ENCODE data around the gene SDF4. TPM values are rescaled to one million over a fixed set of nuclear protein-coding genes. Genes with fewer than 3 reads are reported as not detected.
"Not testable (repeated sequence)": the region's sequence is repeated elsewhere in the genome, so short reads cannot be mapped to it uniquely, and the experiment has no call there.

The SDF4 gene
- total and polyA plus RNA-seq, 7 donors = 33.0 to 181 (median 79.6) TPM

GRCh38 chr1:1198423-1199140 lies 33.2 kb downstream of the SDF4 start:
- Histone ChIP-seq H3K36me3 (no peaks in the 10 kb centered on the region), H3K27me3 (peaks cover 5 to 23% (median 8%) of the 10 kb centered on the region in 3 donors), H3K27ac (no peak overlapping the region), H3K4me3 (no peak overlapping the region), H3K9me3 (peaks cover 0 to 6% (median 4%) of the 10 kb centered on the region in 4 donors), H3K4me1 (peaks cover 0 to 10% (median 10%) of the 10 kb centered on the region in 4 donors)
- TF ChIP-seq POLR2AphosphoS5 (IDR thresholded peaks at IDR 0.05) = no peak
- no peak for TF ChIP-seq POLR2A (IDR thresholded peaks at IDR 0.05)
- no peak for TF ChIP-seq EP300 (IDR thresholded peaks at IDR 0.05)
- TF ChIP-seq, protein P1, sequence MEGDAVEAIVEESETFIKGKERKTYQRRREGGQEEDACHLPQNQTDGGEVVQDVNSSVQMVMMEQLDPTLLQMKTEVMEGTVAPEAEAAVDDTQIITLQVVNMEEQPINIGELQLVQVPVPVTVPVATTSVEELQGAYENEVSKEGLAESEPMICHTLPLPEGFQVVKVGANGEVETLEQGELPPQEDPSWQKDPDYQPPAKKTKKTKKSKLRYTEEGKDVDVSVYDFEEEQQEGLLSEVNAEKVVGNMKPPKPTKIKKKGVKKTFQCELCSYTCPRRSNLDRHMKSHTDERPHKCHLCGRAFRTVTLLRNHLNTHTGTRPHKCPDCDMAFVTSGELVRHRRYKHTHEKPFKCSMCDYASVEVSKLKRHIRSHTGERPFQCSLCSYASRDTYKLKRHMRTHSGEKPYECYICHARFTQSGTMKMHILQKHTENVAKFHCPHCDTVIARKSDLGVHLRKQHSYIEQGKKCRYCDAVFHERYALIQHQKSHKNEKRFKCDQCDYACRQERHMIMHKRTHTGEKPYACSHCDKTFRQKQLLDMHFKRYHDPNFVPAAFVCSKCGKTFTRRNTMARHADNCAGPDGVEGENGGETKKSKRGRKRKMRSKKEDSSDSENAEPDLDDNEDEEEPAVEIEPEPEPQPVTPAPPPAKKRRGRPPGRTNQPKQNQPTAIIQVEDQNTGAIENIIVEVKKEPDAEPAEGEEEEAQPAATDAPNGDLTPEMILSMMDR (IDR thresholded peaks at IDR 0.05) = no peak
- DNase-seq = no peak
- intact Hi-C loops (cut with DNase I) = no loop called here
- 74 to 83% methylated on average over 23 of the region's 23 CpGs for WGBS, 2 donors

DNA sequence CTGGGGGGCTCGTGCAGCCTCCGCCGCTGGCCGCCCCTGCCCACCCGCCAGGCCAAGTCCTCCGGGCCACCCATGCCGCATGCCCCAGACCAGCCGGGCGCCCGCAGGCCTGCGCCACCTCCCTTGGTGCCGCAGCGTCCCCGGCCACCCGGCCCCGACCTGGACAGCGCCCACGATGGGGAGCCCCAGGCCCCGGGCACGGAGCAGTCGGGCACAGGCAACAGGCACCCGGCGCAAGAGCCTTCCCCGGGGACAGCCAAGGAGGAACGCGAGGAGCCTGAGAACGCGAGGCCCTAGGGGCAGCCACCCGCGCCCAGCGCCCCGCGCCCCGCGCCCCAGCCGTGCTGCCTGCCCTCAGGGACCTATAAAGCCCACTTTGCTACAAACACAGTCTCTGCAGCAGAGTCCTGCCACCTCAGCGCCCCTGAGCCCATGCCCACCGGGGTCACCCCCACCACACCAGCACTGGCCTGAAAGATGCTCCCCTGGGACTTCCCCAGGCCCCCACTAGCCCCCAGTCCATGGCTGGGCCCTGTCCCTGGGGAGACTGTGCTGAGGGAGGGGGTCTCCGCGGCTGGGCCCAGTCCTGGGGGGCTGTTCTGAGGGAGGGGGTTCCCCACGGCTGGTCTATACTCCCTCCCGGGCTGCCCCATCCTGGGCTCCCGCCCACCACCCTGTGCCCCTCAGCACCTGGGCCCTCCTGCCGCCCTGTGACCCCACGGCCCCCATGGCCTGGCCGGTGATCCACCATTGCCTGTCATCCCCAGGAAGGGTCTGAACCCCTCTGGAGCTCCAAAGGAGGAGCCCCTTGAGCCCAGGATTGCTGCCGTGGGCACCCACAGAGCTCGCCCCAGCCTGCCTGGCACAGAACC lies 34.0 kb downstream of the SDF4 start:
- no peak for DNase-seq
- 92% methylated on average over 48 of the region's 48 CpGs for WGBS, 2 donors
- intact Hi-C loops (cut with DNase I) = no loop called here
- no peaks in the 10 kb centered on the region for H3K36me3 ChIP-seq
- no peak overlapping the region for H3K27ac ChIP-seq
- peaks cover 0 to 10% (median 10%) of the 10 kb centered on the region in 4 donors for H3K4me1 ChIP-seq
- H3K4me3 ChIP-seq = no peak overlapping the region
- TF ChIP-seq, protein P1 (IDR thresholded peaks at IDR 0.05) = no peak
- TF ChIP-seq POLR2AphosphoS5 (IDR thresholded peaks at IDR 0.05) (no peak), EP300 (IDR thresholded peaks at IDR 0.05) (no peak), POLR2A (IDR thresholded peaks at IDR 0.05) (no peak)
- H3K9me3 ChIP-seq = peaks cover 0 to 6% (median 4%) of the 10 kb centered on the region in 4 donors
- H3K27me3 ChIP-seq = peaks cover 3 to 16% (median 5%) of the 10 kb centered on the region in 3 donors

DNA sequence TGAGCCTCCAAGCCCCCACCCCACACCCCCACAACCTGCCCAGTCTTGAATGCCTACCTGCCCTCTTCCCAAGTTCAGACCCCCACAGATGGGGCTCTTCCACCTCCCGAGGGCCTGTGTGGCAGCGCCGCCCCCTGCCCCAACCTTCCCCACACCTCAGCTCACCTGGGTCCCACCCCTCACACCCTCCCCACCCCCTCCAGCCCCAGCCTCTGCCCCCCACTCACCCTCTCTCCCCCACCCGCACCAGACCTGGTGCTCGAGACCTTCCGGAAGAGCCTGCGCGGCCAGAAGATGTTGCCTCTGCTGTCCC lies 34.7 kb downstream of the SDF4 start:
- intact Hi-C loops (cut with DNase I) = no loop called here
- H3K27ac ChIP-seq = no peak overlapping the region
- 92 to 93% methylated on average over 8 of the region's 8 CpGs for WGBS, 2 donors
- no peak for TF ChIP-seq POLR2AphosphoS5 (IDR thresholded peaks at IDR 0.05)
- no peak for TF ChIP-seq POLR2A (IDR thresholded peaks at IDR 0.05)
- TF ChIP-seq EP300 (IDR thresholded peaks at IDR 0.05) = no peak
- TF ChIP-seq, protein P1 (IDR thresholded peaks at IDR 0.05) = no peak
- peaks cover 0 to 12% (median 5%) of the 10 kb centered on the region in 3 donors for H3K27me3 ChIP-seq
- H3K9me3 ChIP-seq = peaks cover 0 to 6% (median 4%) of the 10 kb centered on the region in 4 donors
- no peak for DNase-seq
- no peaks in the 10 kb centered on the region for H3K36me3 ChIP-seq
- peaks cover 0 to 10% (median 10%) of the 10 kb centered on the region in 4 donors for H3K4me1 ChIP-seq
- no peak overlapping the region for H3K4me3 ChIP-seq

GRCh38 chr1:1196431-1197187 lies 35.2 kb downstream of the SDF4 start:
- intact Hi-C loops (cut with DNase I) = no loop called here
- no peak for TF ChIP-seq EP300 (IDR thresholded peaks at IDR 0.05)
- no peak for TF ChIP-seq POLR2AphosphoS5 (IDR thresholded peaks at IDR 0.05)
- no peak for TF ChIP-seq POLR2A (IDR thresholded peaks at IDR 0.05)
- TF ChIP-seq, protein P1 (IDR thresholded peaks at IDR 0.05) = no peak
- Histone ChIP-seq H3K9me3 (peaks cover 0 to 6% (median 4%) of the 10 kb centered on the region in 4 donors), H3K4me3 (no peak overlapping the region), H3K4me1 (peaks cover 0 to 10% (median 10%) of the 10 kb centered on the region in 4 donors), H3K27me3 (peaks cover 0 to 12% (median 5%) of the 10 kb centered on the region in 3 donors), H3K27ac (no peak overlapping the region), H3K36me3 (no peaks in the 10 kb centered on the region)
- DNase-seq = no peak
- 70 to 79% methylated on average over 13 of the region's 13 CpGs for WGBS, 2 donors

GRCh38 chr1:1195726-1196125 lies 36.1 kb downstream of the SDF4 start:
- H3K4me3 ChIP-seq; H3K27me3 ChIP-seq; H3K9me3 ChIP-seq; intact Hi-C loops (cut with DNase I); H3K36me3 ChIP-seq; H3K4me1 ChIP-seq; DNase-seq; H3K27ac ChIP-seq: not testable (repeated sequence)
- 84 to 98% methylated on average over 6 of the region's 6 CpGs for WGBS, 2 donors

Measured in sigmoid colon (tissue), 7 donors.